NCI-H1092 treated with DMSO at 0.1 percent for 48 hours (cell line): ENCODE data around the gene FBLN1.
"Not testable (repeated sequence)": the region's sequence is repeated elsewhere in the genome, so short reads cannot be mapped to it uniquely, and the experiment has no call there.

Source experiments
- DNase-seq: peaks from one replicate; lab custom pipeline; 2025; lab: John Stamatoyannopoulos, UW

FBLN1 gene

DNA sequence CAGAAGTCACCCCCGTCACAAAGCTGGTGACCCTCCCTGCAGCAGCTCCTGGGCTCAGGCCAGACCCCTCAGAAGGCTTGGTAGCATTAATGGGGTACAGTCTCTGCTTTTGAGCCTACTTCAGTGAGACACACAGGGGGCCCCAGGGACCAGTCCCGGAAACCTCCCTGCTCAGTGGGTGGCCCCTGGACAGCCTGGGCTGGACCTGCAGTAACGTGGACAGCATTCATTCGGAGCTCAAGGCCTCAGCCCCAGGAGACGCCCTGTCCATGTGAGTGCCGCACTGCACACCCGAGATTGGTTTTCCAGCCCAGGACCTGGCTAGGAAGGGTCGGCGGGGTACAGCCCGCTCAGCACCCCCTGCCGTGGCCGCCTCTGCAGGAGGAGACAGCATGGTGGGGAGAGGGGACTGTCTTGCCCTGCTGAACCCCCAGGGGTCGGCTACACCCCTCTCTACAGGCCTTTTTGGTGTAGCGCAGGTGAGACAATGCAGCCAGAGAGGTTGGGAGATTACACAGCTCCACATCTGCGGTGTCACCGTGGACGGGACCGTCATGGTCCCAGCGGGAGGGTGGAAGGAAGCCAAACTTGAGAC is 83.4 kb downstream of the FBLN1 start:
- no peak for DNase-seq

DNA sequence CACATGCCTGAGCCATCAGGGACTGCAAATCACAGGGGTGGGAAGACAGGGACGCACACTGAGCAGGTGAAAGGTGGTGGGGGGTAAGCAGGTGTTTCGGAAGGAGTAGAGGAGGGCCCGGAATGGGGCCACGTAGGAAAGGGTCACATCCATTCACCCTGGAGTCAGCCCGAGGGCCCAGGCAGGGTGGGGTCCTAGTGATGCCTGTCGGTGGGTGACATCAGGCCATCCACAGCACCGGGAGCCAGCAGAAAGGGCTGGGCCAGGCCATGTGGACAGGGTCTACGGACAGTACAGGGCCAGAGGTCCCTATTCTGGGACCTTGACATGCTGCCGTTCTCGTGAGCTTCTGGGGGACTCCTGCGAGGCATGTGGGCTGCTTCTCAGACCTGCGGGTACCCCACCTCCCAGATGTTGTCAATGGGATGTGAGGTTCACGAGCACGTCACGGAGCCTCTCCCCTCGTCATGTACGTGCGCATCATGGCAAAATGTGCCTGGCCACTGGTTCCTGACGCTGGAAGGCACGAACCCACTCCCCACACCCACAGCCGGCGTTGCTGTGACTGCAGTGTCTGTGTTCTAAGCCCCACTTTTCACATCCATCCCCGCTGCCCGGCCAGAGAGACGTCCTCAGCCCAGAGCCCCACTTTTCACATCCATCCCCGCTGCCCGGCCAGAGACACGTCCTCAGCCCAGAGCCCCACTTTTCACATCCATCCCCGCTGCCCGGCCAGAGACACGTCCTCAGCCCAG is 84.1 kb downstream of the FBLN1 start:
- DNase-seq: no peak

- DNase-seq: no peak
Observed at GRCh38 chr22:45587638-45588505, 85.2 kb downstream of the FBLN1 start.

DNA sequence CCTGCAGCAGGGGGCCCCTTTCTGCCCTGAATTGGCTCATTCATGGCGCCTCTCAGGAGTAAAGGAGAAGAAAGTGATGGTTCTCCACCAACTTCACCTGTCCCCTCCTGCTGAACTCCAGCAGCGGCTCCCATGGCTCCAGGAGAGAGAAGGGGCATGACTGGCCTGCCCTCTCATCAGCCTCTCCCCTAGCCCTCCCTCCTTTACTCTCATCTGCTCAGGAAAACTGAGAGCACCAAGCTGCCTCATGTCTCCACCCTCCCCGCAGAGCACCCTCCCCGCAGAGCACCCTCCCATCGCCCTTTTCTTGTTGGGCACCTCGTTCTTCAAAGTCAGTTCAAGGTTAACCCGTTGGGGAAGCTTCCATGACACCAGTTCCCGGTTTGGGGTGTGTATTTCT is 86.9 kb downstream of the FBLN1 start:
- DNase-seq: no peak

DNA sequence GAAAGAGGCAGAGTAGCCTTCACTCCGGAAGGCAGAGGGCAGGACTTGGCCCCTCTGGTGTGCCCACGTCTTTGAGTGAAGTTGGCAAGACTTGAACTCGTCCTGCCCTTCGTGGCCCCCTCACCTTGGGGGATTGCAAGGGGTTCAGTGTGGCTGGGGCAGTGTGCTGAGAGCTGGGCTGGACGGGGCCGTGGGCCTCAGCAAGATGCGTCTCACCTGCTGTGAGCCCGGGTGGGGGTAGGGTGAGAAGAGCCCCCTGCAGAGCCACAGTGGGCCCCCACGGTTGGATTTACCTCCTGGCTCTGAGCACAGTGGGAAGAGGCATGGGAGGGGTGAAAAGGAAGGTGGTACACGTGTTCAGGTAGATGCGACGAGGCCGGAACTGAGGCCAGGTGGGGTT is 87.6 kb downstream of the FBLN1 start:
- no peak for DNase-seq

GRCh38 chr22:45591633-45592213 is 89.0 kb downstream of the FBLN1 start:
- not testable (repeated sequence) for DNase-seq

DNA sequence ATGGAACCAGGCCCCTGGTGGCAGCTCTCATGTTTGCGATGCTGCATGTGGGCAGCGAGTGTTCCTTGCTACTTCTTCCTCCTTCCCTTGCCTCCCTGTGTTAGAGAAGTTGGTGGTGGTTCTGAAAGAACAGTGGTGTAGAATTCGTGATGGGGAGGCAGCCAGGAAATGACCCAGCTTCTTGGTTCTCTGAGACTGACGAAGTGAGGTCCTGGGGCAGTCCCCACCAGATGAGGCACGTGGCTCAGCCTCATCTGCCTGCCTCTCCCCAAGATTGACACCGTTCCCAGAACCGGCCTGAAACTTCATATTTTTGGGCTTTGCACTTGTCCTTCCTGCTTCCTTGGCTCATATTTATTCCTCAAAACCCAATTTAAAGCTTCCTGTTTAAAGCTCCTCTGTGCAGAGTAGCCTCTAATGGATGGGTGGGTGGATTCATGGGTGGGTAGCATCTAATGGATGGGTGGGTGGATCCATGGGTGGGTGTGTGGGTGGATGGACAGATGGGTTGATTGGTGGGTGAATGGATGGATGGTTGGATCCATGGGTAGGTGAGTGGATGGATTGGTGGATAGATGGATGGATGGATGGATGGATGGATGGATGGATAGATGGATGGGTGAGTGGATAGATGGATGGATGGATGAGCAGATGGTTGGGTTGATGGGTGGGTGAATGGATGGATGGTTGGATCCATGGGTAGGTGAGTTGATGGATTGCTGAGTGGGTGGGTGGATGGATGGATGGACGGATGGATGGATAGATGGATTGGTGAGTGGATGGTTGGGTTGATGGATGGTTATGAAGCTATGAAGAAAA is 91.6 kb downstream of the FBLN1 start:
- no peak for DNase-seq

- no peak for DNase-seq
Observed at GRCh38 chr22:45597460-45598192, 94.9 kb downstream of the FBLN1 start.

GRCh38 chr22:45598596-45599217 is 96.0 kb downstream of the FBLN1 start:
- DNase-seq: no peak

DNA sequence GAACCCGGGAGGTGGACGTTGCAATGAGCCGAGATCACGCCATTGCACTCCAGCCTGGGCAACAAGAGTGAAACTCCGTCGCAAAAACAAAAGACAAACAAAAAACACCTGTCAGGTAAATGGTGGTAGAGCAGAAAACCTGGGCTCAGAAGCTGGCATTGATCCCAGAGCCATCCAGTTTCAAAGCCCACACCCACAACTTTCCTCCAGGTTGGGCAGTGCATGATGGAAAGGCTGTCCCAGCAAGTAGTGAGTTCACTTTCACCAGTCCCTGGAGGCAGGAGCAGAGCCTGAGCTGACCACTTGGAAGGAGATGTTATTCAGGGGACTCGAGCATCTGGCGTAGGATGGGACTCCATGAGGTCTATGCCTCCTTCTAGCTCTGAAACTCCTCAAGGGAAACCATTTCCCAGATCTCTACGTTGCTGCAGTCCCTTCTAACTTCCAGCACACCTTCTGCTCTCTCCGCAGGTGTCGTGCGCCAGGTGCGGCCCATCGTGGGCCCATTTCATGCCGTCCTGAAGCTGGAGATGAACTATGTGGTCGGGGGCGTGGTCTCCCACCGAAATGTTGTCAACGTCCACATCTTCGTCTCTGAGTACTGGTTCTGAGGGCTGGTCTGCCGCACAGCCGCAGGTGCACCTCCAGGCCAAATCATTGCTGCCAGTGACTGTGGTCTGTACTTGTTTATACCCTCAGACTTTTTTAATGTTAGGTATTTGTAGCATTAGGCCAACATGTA is 97.3 kb downstream of the FBLN1 start:
- DNase-seq: no peak

- no peak for DNase-seq
Observed at GRCh38 chr22:45600790-45601730, 98.4 kb downstream of the FBLN1 start.

DNA sequence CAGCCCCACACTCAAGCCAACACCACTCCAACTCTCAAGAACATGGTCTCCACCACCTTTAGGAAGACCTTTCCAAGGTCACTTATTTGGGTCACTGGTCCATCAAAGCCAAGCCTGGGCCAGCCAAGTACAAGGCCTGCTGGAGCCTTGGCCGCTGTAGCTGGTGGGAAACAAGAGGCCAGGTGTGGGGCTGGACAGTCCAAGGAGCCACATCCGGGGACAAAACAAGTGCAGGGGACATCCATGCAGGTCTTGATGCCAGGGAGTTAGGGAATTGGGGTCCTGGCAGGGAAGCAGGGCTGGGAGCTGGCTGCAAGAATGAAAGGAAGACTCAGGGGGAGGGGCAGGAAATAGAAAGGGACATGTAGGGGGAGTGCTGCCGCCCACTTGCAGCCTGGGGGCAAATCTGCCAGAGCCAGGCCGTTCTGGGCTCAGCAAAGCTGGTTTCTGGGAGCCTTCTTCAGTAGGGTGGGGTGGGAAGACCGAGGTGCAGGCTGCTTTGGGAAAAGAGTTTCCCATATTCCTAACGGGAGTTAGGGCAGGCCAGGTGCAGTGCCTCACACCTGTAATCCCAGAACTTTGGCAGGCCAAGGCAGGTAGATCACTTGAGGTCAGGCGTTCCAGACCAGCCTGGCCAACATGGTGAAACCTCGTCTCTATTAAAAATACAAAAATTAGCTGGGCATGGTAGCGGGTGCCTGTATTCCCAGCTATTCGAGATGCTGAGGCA is 99.5 kb downstream of the FBLN1 start:
- DNase-seq: no peak

DNA sequence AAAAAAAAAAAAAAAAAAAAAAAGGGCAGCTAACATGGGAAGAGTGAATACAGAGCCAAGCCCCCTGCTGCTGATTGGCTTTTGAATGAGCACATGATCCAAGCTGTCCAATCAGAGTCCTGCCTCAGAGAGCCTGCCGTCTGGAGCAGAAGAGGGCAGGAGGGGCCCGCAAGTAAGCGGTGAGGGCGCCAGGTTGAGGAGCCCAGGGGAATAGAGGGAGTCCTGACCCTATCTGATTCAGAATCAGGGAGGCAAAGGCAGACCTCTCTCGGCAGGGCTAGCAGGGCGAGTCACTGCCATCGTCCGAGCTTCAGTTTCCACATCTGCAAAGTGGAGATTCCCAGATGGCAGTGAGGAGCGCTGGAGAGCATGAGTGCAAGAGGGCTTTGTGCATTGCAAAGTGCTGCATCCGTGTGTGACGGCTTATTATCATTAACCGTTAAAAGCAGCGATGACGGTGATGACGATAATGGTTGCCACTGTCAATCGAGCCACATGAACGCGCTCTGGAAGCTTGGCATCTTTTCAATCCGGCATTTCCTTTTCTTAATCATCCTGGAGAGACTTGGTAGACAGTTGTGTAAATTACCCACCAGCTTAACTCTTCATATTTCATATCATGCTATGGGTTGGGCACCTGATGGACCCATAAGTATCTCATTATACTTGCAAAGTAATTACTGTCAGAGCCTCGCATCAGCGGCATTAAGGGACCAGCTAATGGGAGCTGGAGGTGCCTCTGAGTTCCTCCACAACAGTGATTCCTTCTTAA is 100.3 kb downstream of the FBLN1 start:
- no peak for DNase-seq

GRCh38 chr22:45603619-45604018 is 100.9 kb downstream of the FBLN1 start:
- DNase-seq: no peak

DNA sequence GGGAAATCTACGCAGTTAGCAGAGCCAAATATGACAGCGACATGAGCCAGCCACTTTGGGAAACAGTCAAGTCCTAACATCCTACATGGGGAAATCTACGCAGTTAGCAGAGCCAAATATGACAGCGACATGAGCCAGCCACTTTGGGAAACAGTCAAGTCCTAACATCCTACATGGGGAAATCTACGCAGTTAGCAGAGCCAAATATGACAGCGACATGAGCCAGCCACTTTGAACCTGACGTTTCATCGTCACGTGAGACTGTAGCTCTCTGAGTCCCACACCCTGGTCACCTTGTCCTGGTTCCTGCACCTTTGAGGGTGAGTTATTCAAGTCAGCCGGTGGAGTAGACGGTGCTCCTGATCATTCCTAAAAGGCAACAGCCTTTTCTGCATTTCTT is 105.4 kb downstream of the FBLN1 start:
- not testable (repeated sequence) for DNase-seq

GRCh38 chr22:45608763-45609180 is 106.1 kb downstream of the FBLN1 start:
- no peak for DNase-seq

GRCh38 chr22:45612451-45612901 is 109.8 kb downstream of the FBLN1 start:
- DNase-seq: no peak
